MM.1S (cell line): ENCODE results near the gene CHST9.

Source experiments
- DNase-seq: peaks from one replicate; pipeline ENCODE4 v3.0.0-alpha.2; 2015
- H2AFZ ChIP-seq: fragments of 300-600 bp; sonication (generic); 2 replicates; pipeline ENCODE4 v1.6.0; 2016; ENCODE audit warnings: antibody characterized with exemption, low read length
- H3F3A ChIP-seq: fragments of 300-600 bp; sonication (generic); 2 replicates; pipeline ENCODE4 v1.6.1; 2016; ENCODE audit warnings: mild to moderate bottlenecking, antibody characterized with exemption, low read length, moderate library complexity, mixed read lengths; ENCODE audit not compliant: insufficient read depth
- H3K27ac ChIP-seq: fragments of 300-600 bp; sonication (generic); 2 replicates; pipeline ENCODE4 v1.5.1; 2016; ENCODE audit warnings: mild to moderate bottlenecking, low read length
- H3K27me3 ChIP-seq: fragments of 300-600 bp; sonication (generic); replicated peaks from 2 replicates; pipeline ENCODE4 v1.6.0; 2016; ENCODE audit warnings: low read length; ENCODE audit not compliant: insufficient read depth
- H3K36me3 ChIP-seq: fragments of 300-600 bp; sonication (generic); replicated peaks from 2 replicates; pipeline ENCODE4 v1.6.1; 2016; ENCODE audit warnings: mild to moderate bottlenecking, low read length, mixed read lengths; ENCODE audit not compliant: insufficient read depth
- H3K4me1 ChIP-seq: fragments of 300-600 bp; sonication (generic); 2 replicates; pipeline ENCODE4 v1.6.1; 2016; ENCODE audit warnings: low read length, mixed read lengths
- H3K4me2 ChIP-seq: fragments of 300-600 bp; sonication (generic); 2 replicates; pipeline ENCODE4 v1.6.0; 2016; ENCODE audit warnings: low read depth, low read length
- H3K4me3 ChIP-seq: fragments of 300-600 bp; sonication (generic); 2 replicates; pipeline ENCODE4 v1.5.1; 2016; ENCODE audit warnings: low read length, mixed read lengths
- H3K79me2 ChIP-seq: fragments of 300-600 bp; sonication (generic); 2 replicates; pipeline ENCODE4 v1.6.1; 2016; ENCODE audit warnings: mixed run types, low read length, mixed read lengths
- H3K9ac ChIP-seq: fragments of 300-600 bp; sonication (generic); 2 replicates; pipeline ENCODE4 v1.6.1; 2016; ENCODE audit warnings: low read length, mixed read lengths
- H3K9me2 ChIP-seq: fragments of 300-600 bp; sonication (generic); replicated peaks from 2 replicates; pipeline ENCODE4 v1.6.1; 2016; ENCODE audit warnings: mild to moderate bottlenecking, low read length, mixed read lengths; ENCODE audit not compliant: insufficient read depth
- H3K9me3 ChIP-seq: fragments of 300-600 bp; sonication (generic); replicated peaks from 2 replicates; pipeline ENCODE4 v1.6.1; 2016; ENCODE audit warnings: mild to moderate bottlenecking, low read length, mixed read lengths; ENCODE audit not compliant: insufficient read depth
- H4K20me1 ChIP-seq: fragments of 300-600 bp; sonication (generic); 2 replicates; pipeline ENCODE4 v1.6.1; 2016; ENCODE audit warnings: mild to moderate bottlenecking, low read length, moderate library complexity, mixed read lengths; ENCODE audit not compliant: insufficient read depth
- EZH2 ChIP-seq: fragments of 300-600 bp; sonication (generic); optimal IDR thresholded peaks from 2 replicates; pipeline ENCODE3; 2017; ENCODE audit warnings: low read depth, mild to moderate bottlenecking, antibody characterized with exemption, low read length, mixed read lengths
- EZH2phosphoT487 ChIP-seq: fragments of 300-600 bp; sonication (generic); IDR thresholded peaks from 2 replicates; pipeline ENCODE4 v1.6.1; 2018; ENCODE audit warnings: antibody characterized with exemption, low read length
- TF ChIP-seq, protein P1 (sequence below): fragments of 300-600 bp; sonication (generic); IDR thresholded peaks from 2 replicates; pipeline ENCODE4 v1.5.1; 2016; ENCODE audit warnings: antibody characterized with exemption, low read length, mixed read lengths

The CHST9 gene

GRCh38 chr18:26965206-26965605 lies 219.9 kb downstream of the CHST9 start:
- H3F3A ChIP-seq, result no peaks in the 10 kb centered on the region
- H3K27ac ChIP-seq, result no peak overlapping the region
- no peak overlapping the region for H2AFZ ChIP-seq
- H3K4me2 ChIP-seq, result no peak overlapping the region
- no peak for DNase-seq
- no peaks in the 10 kb centered on the region for H3K9me2 ChIP-seq
- no peaks in the 10 kb centered on the region for H4K20me1 ChIP-seq
- no peaks in the 10 kb centered on the region for H3K9me3 ChIP-seq
- no peaks in the 10 kb centered on the region for H3K79me2 ChIP-seq
- no peak overlapping the region for H3K9ac ChIP-seq
- TF ChIP-seq, protein P1, sequence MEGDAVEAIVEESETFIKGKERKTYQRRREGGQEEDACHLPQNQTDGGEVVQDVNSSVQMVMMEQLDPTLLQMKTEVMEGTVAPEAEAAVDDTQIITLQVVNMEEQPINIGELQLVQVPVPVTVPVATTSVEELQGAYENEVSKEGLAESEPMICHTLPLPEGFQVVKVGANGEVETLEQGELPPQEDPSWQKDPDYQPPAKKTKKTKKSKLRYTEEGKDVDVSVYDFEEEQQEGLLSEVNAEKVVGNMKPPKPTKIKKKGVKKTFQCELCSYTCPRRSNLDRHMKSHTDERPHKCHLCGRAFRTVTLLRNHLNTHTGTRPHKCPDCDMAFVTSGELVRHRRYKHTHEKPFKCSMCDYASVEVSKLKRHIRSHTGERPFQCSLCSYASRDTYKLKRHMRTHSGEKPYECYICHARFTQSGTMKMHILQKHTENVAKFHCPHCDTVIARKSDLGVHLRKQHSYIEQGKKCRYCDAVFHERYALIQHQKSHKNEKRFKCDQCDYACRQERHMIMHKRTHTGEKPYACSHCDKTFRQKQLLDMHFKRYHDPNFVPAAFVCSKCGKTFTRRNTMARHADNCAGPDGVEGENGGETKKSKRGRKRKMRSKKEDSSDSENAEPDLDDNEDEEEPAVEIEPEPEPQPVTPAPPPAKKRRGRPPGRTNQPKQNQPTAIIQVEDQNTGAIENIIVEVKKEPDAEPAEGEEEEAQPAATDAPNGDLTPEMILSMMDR, result no peak
- no peak for TF ChIP-seq EZH2
- H3K27me3 ChIP-seq, result no peaks in the 10 kb centered on the region
- H3K4me3 ChIP-seq, result no peak overlapping the region
- no peaks in the 10 kb centered on the region for H3K36me3 ChIP-seq
- no peaks in the 10 kb centered on the region for H3K4me1 ChIP-seq

DNA sequence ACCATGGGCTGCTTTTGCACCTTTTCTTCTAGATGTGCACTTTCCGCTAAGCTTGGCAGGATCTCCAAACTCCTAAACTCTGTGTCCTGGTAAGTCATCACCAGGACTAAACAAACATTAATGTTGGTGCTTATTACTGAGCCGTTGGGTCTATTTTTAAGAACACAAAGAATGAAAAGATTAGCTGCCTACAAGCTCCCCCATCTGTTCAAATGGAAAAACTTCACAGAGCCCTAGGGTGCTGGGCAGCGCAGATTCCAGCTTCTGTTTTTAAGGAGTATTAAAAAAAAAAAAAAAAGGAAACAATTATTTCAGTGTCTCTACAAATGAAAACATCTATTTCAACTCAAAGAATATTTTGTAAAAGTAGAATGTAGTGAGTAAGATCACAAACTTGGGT lies 221.8 kb downstream of the CHST9 start:
- Histone ChIP-seq H3K4me3 (no peak overlapping the region), H3F3A (no peaks in the 10 kb centered on the region), H3K79me2 (no peaks in the 10 kb centered on the region), H2AFZ (no peak overlapping the region), H4K20me1 (no peaks in the 10 kb centered on the region), H3K4me1 (no peaks in the 10 kb centered on the region), H3K4me2 (no peak overlapping the region), H3K9ac (no peak overlapping the region), H3K36me3 (no peaks in the 10 kb centered on the region), H3K9me3 (no peaks in the 10 kb centered on the region), H3K27ac (no peak overlapping the region), H3K9me2 (no peaks in the 10 kb centered on the region), H3K27me3 (no peaks in the 10 kb centered on the region)
- TF ChIP-seq EZH2, result no peak
- TF ChIP-seq EZH2phosphoT487, result no peak
- TF ChIP-seq, protein P1, result no peak
- no peak for DNase-seq

GRCh38 chr18:26961839-26962238 lies 223.3 kb downstream of the CHST9 start:
- Histone ChIP-seq H3K9me2 (no peaks in the 10 kb centered on the region), H3K9me3 (no peaks in the 10 kb centered on the region), H4K20me1 (no peaks in the 10 kb centered on the region), H2AFZ (no peak overlapping the region), H3K4me3 (no peak overlapping the region), H3K27ac (no peak overlapping the region), H3K4me1 (no peaks in the 10 kb centered on the region), H3K79me2 (no peaks in the 10 kb centered on the region), H3K27me3 (no peaks in the 10 kb centered on the region), H3F3A (no peaks in the 10 kb centered on the region), H3K9ac (no peak overlapping the region), H3K4me2 (no peak overlapping the region), H3K36me3 (no peaks in the 10 kb centered on the region)
- DNase-seq, result no peak
- TF ChIP-seq, protein P1, result no peak
- TF ChIP-seq EZH2phosphoT487 (no peak), EZH2 (no peak)
